DMS79 treated with DMSO at 0.1 percent for 48 hours (cell line): ENCODE results near the gene GARS1.
A peak's percentile ranks its signal among the peaks of the same experiment; 100 is the strongest.

Experiments
- DNase-seq: peaks from one replicate; lab custom pipeline; 2025; lab: John Stamatoyannopoulos, UW

The GARS1 gene

DNA sequence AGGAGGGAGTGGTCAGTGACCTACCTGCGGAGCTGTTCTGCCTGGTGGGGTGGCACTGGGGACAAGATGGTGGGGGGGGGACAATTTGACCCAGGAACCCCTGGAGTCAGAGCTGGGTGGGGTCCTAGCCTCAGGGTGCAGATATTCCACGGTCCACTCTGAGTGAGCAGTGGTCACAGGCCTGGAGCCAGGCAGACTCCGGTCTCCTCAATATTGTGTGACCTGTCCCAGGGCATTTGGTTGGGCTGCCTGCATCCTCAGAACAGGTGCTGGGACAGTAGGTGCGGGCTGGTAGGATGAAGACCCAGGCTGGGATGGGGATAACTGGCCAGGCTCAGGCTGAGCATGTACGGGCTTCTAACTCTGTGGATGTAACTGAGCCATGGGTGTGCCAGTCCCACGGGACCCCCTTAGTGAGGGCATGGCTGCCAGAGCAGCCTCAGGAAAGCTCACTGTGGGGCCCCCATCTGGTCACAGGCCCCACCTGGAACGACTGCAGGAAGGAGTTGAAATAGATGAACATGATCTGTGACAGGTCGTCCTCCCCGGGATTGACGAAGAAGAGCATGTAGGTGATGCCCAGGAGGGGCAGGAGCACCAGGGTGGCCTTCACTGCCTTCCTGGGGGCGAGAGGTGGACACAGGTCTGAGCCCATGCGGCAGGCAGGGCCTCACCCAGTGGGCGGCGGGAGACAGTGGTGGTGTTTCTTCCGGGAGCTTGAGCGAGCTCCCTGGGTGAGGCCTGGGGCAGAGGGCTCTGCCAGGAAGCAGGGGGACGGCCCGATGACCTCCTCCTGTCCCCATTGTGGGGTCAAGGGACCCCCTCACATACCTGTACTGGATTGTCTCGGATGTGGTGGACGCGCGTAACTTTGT, 60.7 kb downstream of the GARS1 start:
- DNase-seq, result no peak

DNA sequence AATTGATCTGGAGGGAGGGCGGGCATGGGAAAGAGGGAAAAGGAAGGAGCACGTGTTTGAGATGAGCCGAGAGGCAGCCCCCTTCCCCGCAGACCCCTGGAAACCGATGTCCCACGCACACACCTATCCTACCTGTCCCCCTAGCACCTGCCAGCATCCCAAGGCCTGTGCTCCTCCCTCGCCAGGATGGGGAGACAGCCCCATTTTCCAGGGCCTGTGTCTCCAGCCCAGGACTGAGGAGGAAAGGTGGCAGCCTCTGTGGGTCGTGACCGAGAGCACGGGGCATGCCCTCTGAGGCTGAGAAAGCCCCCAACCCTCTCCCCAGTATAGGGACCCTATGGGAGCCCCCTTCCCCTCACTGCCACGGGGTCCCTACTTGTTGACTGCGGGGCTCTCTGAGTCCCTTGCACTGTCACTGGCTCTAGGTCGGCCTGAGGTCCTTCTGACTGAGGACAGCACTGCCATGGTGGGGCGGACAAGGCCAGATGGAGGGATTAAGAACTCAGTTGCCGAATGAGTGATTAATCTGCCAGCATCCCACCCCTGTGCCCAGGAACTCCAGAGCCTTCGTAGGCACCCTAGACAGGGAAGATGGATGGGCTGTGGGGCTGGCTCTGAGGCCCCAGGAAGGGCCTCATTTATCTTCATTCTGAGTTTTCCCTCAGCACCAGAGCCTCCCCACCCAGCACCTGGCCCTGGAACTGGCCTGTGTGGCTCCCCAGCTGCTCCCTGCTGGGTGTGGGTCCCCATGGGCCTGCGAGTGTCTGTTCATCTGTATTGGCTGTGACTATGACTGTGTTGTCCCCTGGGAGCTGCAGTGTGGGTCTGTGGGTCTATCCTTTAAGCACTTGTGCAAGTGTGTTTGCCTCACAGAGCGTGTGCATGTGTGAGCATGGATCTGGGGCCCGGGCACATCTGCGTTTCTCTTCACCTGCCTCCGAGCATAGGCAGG, 61.6 kb downstream of the GARS1 start:
- DNase-seq, result no peak

DNA sequence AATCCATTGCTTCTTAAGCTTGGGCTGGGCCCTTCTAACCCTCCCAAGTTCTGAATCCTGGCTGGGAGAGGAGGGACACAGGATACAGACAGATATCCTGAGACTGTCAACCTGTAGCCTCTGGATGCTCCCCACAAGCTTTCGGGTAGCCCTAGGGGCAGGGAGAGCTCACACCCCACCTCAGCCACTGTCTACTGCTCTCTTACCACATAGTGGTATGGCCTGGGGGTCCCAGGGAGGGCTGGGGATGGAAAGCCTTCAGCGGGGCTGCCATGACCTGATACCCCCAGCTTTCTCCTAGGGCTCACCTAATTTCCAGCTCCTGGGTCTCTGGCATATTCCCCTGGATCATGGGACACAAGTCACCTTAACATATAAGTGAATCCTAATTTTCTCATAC, 62.5 kb downstream of the GARS1 start:
- DNase-seq, result no peak

DNA sequence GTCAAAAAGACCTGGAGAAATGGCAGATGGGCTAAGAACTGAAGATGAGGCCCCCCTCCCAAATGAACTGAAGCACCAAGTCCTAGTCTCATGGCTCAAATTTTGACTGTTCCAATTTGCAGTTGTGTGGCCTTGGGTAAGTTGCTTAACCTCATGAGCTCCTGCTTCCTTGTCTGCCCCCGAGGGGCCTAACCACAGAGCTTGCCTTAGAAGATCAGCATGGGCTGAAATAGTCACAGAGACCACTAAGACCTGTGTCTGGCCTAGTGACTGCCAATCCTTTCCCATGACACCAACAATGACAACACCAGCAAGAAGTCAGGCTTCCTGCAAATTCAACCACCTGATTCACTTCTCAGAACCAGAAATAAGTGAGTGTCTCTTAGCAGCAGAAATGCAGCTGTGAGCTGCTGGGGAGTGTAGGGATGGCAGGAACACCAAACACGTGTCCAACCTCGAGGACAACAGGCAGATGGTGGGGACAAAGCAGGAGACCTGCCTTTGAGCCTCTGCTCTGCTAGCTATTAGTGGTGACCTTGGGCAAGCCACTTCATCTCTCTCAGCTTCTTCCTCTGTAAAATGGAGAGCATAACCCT, 63.9 kb downstream of the GARS1 start:
- DNase-seq, result no peak

DNA sequence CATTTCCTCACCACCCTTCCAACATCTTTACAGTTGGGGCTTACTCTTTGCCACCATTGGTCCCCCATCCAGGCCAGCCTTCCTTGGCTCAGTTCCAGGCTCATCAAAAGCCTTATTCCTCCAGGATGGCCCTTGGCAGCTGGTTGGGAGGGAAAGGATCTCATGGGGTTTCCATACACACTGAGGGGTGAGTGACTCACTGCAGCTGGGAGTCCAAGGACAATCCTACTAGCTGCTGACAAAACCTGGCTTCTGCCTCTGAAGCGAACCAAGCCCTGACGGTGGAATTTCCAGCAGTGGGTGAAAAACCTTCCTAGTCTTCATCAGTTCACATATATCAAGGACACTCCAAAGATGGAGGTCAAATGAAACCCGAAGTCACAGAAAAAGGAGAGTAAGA, 64.6 kb downstream of the GARS1 start:
- DNase-seq, result no peak

DNA sequence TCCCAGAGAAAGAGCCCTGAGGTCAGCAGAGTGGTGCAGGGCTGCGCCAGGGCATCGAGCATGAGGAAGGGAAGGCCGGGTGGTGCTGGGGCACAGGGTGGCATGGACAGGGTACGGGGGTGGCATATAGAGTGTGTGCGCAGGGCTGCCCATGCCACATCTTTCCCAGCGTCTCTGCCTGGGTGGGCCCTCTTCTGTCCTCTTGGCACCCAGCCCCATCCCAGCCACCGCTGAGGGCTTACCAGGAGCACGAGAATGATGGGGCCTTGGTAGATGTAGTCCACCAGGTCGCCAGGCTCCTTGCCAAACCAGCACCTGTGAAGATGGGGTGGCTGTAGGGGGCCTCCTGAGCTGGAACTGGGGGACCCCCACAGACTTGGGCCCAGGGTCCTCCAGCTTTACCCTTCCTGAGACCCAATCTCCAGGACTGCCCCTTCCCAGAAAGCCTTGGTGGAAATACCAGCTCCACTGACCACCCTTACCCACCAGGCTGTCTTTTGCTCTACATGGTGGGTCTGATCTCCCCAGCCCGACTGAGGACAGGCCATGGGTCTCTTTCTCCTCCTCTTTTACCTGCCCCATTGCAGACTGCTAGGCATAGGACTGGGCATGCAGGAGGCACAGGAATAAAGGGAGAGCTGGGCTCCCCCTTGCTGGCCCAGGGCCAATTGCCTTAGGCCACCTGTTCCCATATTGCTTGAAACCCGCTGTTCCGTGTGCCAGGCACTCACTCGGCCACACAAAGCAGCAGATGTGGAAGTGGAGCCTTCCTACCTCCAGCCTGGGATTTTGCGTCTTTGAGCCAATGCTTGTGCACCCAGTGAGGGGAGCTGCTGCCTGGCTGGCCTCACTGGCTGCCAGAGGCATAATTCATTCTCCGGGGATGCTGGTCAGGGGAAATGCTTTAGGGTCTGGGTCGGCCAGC, 65.9 kb downstream of the GARS1 start:
- peak; percentile 83 for DNase-seq

DNA sequence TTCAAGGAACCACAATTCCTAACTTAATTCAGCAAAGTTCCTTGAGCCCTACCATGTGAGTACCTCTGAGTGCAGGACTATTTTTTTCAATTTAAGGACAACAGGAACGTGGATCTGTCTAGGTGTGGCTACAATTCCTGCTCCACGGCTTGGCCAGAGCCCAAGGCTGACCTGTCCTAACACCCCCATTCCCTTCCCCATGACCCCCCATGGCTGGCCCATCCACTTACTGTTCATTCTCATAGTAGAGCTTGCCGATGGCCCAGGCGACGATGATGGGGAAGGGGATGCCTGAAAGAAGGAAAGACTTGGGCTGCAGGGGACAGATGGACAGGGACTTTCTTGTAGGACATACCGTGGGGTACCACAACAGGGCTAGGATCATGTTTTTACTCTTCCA, 67.2 kb downstream of the GARS1 start:
- DNase-seq, result no peak

DNA sequence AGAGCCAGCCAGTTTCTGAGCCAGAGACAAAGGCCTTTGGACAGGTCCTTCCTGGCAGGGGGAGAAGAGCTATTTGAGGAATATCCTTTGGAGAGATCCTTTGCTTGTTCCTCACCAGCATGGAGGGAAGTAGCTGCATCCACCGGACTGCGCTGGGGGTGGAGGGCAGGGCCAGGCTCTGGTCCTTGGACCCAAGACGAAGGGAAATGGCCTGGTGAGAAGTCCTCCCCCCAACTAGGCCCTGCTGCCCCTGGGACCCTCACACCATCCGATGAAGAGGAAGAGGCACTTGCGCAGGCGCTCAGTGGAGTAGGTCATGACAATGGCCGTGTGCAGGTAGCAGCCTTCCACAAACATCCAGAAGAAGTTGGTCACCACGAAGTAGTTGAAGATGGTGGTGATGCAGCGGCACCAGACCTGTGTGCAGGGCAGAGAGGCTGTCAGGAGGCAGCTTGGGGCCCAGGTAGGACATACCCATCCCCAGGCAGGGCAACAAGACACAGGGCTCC, 67.8 kb downstream of the GARS1 start:
- DNase-seq, result no peak

DNA sequence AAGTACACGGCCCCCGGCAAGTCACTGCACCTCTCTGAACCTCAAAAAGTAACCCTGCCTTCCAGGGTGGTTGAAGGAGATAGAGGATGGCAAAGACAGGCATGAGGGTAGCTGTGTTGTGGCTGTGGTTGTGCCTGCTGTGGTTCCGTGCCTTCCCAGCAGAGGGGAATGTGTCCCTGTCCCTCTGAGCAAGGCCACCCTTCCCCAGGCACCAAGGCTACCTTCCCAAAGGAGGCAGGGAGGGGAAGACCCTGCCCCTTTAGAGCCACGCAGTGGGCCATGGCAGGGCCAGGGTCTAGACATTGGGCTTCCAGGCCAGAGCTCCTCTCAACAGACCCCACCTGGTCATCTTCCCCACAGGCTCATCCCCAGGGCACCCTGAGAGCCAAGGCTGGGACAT, 68.7 kb downstream of the GARS1 start:
- no peak for DNase-seq

DNA sequence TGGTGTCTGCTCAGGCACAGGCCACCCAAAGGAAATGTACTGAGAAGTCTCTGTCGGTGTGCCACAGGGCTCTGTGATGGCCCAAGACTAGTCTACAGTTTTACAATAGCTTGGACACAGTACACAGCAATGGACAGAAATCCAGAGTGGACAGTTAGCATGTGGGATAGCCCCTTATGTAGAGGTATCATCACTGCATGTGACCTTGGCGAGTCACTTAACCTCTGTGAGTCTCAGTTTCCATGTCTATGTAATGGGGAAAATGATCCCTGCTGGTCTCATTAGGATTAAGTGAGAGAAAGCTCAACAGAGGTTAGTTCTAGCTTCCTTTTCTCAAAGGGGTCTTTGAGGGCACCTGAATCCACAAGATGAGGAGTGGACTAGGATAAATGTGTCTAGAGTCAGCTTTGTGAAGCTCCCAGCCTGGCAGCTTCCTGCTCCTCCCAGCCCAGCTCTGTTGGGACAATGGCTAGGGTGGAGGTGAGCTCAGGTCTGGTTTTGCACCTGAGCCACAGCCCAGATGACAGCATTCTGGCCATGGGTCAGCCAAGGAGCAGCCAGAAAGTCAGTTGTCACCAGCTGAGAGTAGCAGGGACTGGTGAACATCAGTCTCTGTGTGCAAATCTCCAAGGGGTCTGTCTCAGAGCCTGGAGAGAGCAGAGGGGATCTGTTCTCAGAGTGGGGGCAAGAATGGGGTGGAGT, 69.7 kb downstream of the GARS1 start:
- no peak for DNase-seq

DNA sequence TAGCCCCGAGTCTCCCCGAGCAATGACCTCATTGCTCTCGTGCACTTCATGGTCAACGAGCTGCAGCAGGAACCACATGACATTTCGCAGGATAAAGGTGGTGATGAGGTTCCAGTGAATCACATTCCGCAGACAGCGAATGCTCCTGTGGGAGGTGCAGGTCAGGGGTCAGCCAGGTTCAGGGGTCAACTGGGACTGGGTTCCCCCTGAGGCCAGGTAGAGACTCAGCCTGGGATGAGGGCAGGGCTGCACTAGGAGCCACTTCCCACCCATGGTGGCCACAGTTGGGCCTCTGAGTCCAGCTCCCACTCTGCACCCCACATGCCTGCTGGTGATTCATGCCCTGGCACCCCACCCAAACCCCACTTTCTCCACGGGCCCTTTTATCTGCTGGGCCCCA, 70.4 kb downstream of the GARS1 start:
- no peak for DNase-seq

DNA sequence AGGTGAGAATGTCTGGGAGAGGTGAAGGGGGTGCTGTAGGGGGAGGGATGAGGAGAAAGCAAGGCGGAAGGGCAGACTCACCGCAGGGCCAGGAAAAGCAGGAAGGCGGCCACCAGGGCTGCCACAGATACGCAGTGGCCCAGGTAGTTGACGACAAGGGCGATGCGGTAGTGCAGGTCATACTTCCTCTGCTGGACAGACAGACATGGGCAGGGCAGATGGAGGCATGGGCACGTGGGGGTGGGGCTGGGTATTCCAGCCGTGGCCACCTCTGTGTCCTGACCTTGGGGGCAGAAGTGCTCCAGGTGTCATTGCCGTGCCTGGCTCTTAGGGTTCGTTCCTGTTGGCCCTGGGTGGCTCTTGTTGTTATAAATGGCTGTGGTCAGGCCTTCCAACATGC, 70.8 kb downstream of the GARS1 start:
- no peak for DNase-seq

DNA sequence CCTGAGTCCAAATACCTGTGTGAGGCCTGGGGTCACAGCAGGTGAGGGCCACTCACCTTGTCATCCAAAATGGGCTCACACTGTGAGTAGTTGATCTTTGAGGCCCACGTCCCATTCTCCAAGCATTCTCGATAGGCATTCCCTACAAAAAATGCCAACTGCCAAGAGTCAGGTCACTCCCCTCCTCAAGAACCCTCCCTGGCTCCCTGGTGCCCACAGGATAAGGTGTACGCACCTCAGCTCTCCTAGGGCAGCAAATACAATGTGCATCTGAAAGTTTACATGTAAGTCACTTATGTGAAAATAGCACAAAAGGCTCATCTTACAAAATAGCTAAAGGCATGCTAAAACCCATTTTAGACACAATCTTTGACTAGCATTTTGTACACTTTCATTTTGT, 72.5 kb downstream of the GARS1 start:
- no peak for DNase-seq

DNA sequence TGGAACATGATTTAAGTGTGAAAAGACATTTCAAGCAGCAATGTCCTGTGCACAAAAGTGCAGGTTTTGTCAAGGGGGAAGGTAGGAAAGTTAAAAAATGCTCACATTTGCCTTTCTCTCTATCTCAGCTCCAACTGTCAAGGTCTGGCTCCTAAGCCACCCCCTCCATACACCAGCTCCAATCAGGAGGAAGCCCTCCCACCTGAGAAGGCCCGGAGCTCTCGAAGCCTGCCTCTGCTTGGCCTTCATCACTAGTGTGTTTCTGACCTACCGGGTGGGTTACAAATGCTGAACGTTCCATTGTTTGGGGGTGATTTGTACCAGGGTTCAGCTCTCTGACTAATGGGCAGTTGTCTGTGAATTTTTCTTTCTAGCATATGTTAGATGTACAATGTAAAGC, 73.4 kb downstream of the GARS1 start:
- DNase-seq, result no peak

DNA sequence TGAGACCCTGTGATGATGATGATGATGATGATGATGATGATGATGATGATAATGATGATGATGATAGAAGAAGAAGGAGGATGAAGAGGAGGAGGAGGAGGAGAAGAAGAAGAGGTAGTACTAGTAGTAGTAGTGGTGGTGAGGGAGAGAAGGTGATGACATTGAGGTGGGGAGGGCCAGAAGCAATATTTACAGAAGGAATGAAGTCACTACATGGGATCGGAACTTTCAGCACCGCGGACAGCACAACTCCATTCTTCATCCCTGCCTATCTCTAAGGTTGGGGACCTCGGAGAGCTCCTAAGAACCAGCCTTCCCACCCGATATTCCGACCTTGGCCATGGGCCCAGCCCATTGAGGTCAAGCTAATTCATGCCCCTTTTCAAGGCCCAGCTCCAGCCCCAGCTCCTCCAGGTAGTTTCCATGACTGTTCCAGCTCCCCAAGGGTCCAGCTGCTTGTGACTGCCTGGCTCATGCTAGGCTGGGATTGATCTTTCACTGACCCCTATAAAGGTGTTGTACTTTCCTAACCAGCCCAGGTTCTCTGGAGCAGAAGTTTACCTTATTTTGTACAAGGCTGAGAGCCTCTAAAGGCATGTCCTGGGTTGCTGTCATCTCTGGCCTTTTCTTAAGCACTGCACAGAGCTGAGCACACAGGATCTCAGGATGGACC, 77.3 kb downstream of the GARS1 start:
- no peak for DNase-seq

DNA sequence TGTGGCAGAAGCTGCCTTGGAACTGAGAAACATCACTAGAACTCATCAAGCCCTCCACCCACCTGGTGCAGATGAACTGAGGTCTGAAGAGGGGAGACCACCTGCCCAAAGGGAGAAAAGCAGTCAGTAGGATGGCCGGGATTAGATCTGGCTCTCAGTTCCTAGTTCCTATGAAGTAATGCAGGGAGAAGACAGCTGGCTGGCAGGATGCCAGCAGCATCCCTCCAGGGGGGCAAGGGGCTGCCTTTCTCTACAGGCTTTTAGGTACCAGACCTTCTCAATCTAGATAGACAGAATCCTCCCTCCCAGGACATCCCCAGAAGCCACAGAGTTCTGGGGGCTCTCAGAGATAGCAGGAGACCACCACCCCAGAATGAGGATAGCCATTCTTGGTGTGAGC, 79.7 kb downstream of the GARS1 start:
- DNase-seq, result no peak

DNA sequence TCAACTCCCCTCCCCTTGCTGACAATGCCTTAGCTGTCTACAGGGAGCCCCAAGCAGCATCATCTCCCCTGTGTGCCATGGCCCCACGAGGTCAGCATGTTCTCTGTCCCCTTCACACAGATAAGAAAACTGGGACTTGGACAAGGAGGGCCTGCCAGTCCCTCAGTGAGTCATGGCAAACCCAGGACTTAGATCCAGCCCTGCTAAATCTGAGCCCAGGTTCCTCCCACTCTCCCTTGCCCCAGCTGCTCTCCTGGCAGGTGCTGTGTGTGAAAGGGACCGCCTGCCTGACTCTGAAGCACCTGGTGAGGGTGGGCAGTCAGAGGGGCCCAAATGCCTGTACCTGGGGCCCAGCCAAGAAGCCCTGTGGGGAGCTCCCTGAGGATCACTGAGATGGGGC, 80.2 kb downstream of the GARS1 start:
- peak; percentile 8 for DNase-seq

DNA sequence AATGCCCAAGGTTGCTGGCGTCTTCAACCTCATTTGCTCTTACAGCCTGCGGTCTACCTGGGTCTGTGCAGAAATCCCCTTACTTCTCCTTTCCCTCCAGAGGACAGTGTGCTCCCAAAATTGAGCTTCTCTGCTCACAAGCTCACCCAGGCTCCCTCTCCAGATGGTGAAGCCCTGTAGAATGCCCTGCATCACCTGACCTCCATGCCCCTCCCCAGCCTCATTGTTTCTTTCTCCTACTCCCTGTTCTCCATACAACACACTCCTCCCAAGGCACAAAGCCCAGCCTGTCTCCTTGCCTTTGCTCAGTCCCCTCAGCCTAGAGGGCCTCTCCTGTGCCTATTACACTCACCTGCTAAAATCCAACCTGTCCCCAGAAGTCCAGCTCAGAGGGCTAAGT, 84.1 kb downstream of the GARS1 start:
- DNase-seq, result no peak

DNA sequence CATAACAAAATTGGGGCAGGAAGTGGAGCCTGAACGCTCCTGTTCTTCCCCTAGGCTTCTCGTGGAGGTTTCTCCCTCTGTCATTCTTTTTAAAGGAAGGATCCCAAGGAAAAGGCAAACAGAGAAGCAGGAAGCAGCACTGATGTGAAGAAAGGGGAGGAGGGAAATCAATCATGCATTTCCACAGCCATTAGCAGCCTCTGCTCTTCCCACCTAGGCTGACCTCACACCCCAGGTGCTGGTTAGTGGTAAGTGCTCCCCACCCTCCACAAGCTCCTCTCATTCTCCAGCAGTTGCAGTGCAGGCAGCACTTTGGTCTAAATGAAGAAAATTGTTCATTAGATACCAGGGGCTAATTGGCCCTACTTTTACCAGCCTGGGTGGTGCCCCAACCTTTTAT, 85.0 kb downstream of the GARS1 start:
- peak; percentile 21 for DNase-seq

DNA sequence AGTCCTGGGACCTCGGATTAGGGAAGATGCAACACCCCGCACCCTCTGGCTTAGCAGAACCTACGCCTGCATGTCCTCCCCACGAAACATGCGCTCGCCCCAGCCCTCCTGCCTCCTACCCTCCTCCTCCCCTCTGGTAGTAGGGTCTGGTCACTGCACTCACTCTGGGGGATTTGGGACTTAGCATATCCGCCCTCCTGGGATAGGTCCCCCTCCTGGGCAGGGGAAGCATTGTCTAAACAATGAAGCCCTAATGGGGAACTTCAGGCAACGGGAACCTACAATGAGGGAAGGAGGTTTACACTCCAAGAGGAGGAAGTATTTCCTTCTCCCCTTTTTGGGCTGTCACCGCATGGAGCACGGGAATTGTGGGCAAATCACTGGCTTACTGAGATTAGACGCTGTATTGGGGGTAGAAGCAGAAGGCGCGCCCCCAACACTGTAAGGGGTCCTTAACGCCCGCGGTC, 86.7 kb downstream of the GARS1 start:
- no peak for DNase-seq
